G401.6 (cell line): Measurements from ENCODE around the gene CD8B.
"Not testable (repeated sequence)": the region's sequence is repeated elsewhere in the genome, so short reads cannot be mapped to it uniquely, and the experiment has no call there.

Experiments
- FAIRE-seq: peaks from 2 replicates; lab custom pipeline; 2012; peaks lifted over from hg19 to GRCh38; lab: Jason Lieb, UNC

The CD8B gene

GRCh38 chr2:86861628-86862379, at the start of gene CD8B:
Gene CD8B (minus strand): TSS chr2:86861886. CDS start chr2:86861865, 21 bp downstream.
- not testable (repeated sequence) for FAIRE-seq

- not testable (repeated sequence) for FAIRE-seq
Measured at GRCh38 chr2:86905868-86906267, 44.2 kb upstream of the CD8B start.

DNA sequence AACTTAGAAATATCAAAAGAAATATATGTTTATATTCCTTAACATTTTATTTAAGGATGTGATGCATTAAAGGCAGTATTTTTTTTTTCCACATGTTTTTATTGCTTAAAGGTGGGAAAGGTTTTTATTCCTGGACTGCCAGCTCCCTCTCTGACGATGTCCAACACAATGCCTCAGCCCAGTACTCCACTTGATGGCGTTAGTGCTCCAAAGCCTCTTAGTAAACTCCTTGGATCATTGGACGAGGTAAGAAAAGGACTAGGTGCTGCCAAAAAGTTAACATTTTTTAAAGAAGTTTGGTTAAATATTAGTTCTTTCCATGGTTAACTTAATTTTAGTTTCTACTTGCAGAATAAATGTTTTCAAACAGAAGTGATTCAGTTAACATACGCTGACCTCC, 39.0 kb upstream of the CD8B start:
- FAIRE-seq: not testable (repeated sequence)

GRCh38 chr2:86886026-86886425, 24.3 kb upstream of the CD8B start:
- FAIRE-seq: not testable (repeated sequence)

GRCh38 chr2:86882865-86883264, 21.2 kb upstream of the CD8B start:
- FAIRE-seq: not testable (repeated sequence)

DNA sequence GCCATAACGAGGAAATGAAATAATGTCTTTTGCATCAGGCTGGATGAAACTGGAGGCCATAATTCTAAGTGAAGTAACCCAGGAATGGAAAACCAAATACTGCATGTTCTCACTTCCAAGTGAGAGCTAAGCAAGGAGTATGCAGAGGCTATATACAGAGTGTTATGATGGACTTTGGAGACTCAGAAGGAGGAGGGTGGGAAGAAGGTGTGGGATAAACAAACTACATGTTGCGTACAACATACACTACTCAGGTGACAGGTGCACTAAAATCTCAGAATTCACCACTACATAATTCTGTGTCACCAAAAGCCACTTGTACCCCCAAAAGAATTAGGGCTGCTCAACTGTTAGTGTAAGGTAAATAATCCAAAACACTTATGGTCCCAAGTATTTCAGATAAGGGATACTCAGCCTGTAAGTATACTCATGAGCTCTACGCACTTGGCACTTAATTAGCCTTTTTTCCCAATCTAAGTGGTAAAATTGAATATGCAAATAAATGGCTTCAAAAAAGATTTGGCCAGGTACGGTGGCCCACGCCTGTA, 20.5 kb upstream of the CD8B start:
- not testable (repeated sequence) for FAIRE-seq

GRCh38 chr2:86878986-86879385, 17.3 kb upstream of the CD8B start:
- peak; percentile 46 for FAIRE-seq

DNA sequence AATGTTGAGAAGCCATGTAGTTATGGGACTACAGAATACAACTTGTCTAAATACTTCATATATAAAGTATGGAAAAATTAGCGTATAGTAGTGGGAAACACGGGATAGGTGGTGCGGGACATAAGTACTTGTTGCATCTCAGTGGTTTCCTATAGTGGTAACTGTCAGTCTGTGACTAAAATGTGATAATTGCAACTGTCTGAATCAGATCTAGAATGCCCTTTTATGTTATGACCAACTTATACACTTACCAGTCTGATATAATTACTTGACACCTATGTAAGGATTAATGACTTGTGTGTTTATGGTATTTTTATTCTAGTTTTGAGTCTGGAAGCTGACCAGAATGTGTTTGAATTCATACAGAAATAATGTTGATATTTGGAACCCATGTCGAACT, 9.3 kb upstream of the CD8B start:
- FAIRE-seq: not testable (repeated sequence)

GRCh38 chr2:86868895-86869468, 7.3 kb upstream of the CD8B start:
- FAIRE-seq: not testable (repeated sequence)

DNA sequence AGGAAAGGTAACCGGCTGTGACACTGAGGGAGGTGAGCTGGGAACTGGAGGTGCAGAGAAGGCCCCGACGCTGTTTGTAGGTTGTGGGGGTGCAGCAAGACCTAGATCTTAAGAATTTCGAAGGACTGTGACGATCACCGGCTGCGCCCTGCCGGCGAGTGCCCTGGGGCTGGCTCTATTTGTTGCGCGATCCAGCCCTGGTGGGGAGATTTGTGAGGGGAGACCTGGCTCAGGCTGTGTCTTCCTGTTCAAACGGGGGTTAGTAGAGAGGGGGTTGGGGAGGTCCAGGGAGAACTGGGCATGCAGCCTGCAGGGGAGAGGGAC, 656 bp upstream of the CD8B start:
- not testable (repeated sequence) for FAIRE-seq

- FAIRE-seq: not testable (repeated sequence)
Measured at GRCh38 chr2:86861175-86861574, 511 bp downstream of the CD8B start.

DNA sequence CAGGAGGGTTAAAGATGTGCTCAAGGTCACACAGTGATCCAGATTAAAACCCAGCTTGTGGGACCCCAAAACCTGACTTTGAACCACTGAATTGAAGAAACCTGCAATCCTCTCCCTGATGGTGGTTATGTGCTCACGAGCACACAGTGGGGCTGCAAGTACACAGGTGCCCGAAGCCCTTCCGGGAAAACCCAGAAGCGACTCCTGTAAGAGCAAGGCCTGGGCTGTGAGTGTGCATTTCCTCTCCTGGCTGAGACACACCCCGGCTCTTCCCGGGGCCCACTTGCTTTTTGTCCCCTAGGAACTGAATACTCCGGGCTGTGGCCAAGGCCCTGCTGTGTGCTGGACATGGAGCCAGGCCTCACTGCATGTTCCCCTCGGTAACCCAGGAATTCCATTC, 1.1 kb downstream of the CD8B start:
- not testable (repeated sequence) for FAIRE-seq

GRCh38 chr2:86857688-86858087, 4.0 kb downstream of the CD8B start:
- not testable (repeated sequence) for FAIRE-seq

DNA sequence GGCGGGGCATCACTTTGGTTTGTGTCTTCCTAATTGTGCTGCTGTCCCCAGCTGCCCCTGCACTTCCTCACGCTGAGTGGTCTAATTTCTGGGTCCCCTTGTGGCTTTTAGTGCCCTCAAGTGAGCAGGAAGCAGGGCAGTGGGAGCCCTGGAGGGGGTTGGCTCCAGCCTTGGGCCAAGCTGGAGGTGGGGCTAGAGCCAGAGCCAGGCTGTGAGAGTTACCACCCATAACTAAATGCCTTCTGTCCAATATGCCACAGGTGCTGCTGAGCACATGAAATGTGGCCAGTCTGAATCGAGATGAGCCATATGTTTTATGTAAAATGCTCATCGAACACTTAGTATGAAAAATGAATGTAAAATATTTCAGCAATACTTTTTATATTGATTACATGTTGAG, 5.2 kb downstream of the CD8B start:
- not testable (repeated sequence) for FAIRE-seq

DNA sequence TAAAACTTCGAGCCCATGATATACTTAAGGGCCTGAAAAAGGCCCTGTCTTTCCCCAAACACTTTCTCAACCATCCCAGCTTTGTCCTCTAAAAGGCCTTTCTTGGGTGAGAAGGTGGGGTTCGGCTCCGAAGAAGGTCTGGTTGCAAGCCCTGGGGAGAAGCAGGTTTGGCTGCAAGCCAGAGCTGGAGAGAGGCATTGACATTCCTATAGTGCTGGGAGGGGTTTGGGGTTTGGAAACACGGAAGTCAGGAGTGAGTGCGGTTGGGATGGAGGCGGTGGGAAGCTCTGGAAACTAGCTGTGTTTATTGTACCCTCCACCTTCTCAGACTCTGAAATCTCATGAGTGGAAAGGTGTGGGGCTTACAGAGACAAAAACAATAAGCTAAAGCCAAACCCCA, 5.7 kb downstream of the CD8B start:
- not testable (repeated sequence) for FAIRE-seq

- not testable (repeated sequence) for FAIRE-seq
Measured at GRCh38 chr2:86851581-86851980, 10.1 kb downstream of the CD8B start.

GRCh38 chr2:86842607-86843234, 19.0 kb downstream of the CD8B start:
- FAIRE-seq: not testable (repeated sequence)

GRCh38 chr2:86841330-86841729, 20.4 kb downstream of the CD8B start:
- not testable (repeated sequence) for FAIRE-seq

DNA sequence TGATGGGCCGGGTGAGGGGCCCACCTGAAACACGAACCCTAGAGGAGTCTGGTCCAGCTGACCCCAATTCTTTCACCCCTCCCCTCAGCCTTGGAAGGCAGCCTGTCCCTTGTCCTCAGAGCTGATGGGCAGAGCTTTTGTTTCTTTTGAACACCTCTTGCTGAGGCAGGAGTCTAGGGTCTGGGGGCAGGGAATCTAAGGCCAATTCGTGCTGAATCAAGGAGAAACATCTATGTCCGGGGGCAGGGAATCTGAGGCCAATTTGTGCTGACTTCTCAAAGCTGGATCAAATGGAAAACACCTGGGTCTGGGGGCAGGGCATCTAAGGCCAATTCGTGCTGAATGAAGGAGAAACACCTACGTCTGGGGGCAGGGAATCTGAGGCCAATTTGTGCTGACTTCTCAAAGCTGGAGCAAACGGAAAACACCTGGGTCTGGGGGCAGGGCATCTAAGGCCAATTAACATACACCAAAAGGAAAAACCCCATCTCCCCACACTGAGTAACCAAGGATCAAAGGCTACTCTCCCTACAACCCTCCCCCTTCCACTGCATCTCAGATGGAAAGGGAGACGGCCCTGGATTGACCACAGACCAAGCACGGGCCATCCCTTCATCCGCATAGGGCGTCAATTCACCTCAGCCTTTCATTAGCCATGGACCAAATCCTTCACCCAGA, 21.7 kb downstream of the CD8B start:
- not testable (repeated sequence) for FAIRE-seq

DNA sequence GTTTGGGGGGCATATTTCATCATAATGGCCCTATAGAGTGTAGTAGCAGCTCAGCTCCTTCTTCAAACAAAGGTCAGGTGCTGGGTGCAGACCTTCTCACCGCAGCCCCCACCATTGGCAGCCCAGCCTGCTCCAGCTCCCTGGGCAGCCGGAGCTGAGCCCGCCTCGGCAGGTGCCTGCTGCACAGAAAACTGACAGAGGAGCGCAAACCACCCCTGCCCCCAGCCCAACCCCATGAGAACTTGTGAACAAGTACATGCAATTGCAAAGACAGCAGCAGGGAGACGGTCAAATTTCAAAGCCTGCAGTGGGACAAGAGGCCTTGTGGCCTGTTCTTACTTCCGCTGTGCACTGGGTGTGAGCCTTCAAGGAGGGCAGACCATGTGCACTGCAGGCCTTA, 22.2 kb downstream of the CD8B start:
- not testable (repeated sequence) for FAIRE-seq

- FAIRE-seq: not testable (repeated sequence)
Measured at GRCh38 chr2:86837714-86838113, 24.0 kb downstream of the CD8B start.

DNA sequence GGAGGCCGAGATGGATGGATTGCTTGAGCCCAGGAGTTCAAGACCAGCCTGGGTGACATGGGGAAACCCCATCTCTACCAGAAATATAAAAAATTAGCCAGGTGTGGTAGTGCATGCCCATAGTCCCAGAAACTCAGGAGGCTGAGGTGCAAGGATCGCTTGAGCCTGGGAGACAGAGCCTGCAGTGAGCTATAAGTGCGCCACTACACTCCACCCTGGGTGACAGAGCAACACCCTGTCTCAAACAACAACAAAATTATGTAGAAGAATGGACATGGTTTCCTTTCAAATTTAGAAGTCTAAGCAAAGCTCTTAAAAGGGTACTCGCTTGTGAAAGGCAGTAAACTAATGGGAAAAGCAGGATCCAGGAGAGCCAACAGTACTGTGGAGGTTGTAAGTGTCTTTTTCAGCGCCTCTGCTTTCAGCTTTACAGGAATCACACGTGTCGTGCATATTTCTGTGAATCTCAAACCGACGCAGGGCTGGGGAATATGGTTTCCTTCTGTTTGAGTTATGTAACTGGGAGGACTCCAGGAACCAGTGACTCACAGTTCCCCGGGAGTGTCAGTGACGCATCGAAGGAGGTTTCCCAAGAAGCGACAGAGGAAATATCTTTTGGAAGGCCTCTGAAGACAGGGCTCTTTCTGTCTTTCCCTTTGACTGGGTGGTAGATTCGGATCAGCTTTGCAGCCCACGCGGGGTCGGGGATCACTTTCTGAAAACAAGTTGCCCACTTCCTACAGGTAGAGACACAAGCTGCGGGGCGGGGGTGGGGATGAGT, 24.6 kb downstream of the CD8B start:
- not testable (repeated sequence) for FAIRE-seq
